Osteoblast (primary cell): ENCODE measurements around the gene TMED6. TPM values are rescaled to one million over a fixed set of nuclear protein-coding genes. Genes with fewer than 3 reads are reported as not detected.

Source experiments
- DNase-seq: peaks from one replicate; pipeline ENCODE4 v3.0.0; 2011; ENCODE audit warnings: low spot score, mixed read lengths; ENCODE audit not compliant: insufficient read length; ENCODE audit errors: missing footprints
- H2AFZ ChIP-seq: 2 replicates; pipeline ENCODE4 v1.6.0; 2011; ENCODE audit warnings: mild to moderate bottlenecking, low read length
- H3K27ac ChIP-seq: 2 replicates; pipeline ENCODE4 v1.5.1; 2011; ENCODE audit warnings: mild to moderate bottlenecking, low read depth, low read length, moderate library complexity
- H3K27me3 ChIP-seq: 2 replicates; pipeline ENCODE4 v1.6.0; 2012; ENCODE audit warnings: mild to moderate bottlenecking, control low read depth, inconsistent platforms, low read length, moderate library complexity; ENCODE audit not compliant: insufficient read depth
- H3K36me3 ChIP-seq: 2 replicates; pipeline ENCODE4 v1.5.1; 2011; ENCODE audit warnings: mild to moderate bottlenecking, low read length, control low read depth, moderate library complexity; ENCODE audit not compliant: insufficient read depth
- H3K4me1 ChIP-seq: 2 replicates; pipeline ENCODE4 v1.5.1; 2011; ENCODE audit warnings: mild to moderate bottlenecking, low read length, control low read depth, moderate library complexity; ENCODE audit not compliant: insufficient read depth
- H3K4me2 ChIP-seq: 2 replicates; pipeline ENCODE4 v1.6.0; 2011; ENCODE audit warnings: mild to moderate bottlenecking, low read length; ENCODE audit not compliant: insufficient read depth
- H3K4me3 ChIP-seq: fragments of 200-600 bp; sonication (generic); 3 replicates; pipeline ENCODE4 v1.5.1; 2012; ENCODE audit warnings: mild to moderate bottlenecking, low read length, inconsistent platforms; ENCODE audit not compliant: insufficient read depth
- H3K79me2 ChIP-seq: 2 replicates; pipeline ENCODE4 v1.6.0; 2012; ENCODE audit warnings: mild to moderate bottlenecking, low read length, control low read depth, inconsistent platforms; ENCODE audit not compliant: insufficient read depth
- H3K9me3 ChIP-seq: 2 replicates; pipeline ENCODE4 v1.5.1; 2011; ENCODE audit warnings: low read depth, low read length, control low read depth
- H4K20me1 ChIP-seq: 2 replicates; pipeline ENCODE4 v1.6.0; 2012; ENCODE audit warnings: mild to moderate bottlenecking, low read length, control low read depth; ENCODE audit not compliant: insufficient read depth
- total RNA-seq: library from RNA; depleted of rRNA; stranded (reverse); fragments of >200 nt; gene quantifications from 2 replicates; pipeline ENCODE4 v1.2.3, GENCODE V29; 2012
- TF ChIP-seq, protein P1 (sequence below): IDR thresholded peaks from 2 replicates; pipeline ENCODE4 v1.5.1; 2011; ENCODE audit warnings: mild to moderate bottlenecking, low read depth, low read length, moderate library complexity; ENCODE audit errors: extremely low read depth

Gene TMED6
- total RNA-seq, 1 donor: 0.72 TPM

DNA sequence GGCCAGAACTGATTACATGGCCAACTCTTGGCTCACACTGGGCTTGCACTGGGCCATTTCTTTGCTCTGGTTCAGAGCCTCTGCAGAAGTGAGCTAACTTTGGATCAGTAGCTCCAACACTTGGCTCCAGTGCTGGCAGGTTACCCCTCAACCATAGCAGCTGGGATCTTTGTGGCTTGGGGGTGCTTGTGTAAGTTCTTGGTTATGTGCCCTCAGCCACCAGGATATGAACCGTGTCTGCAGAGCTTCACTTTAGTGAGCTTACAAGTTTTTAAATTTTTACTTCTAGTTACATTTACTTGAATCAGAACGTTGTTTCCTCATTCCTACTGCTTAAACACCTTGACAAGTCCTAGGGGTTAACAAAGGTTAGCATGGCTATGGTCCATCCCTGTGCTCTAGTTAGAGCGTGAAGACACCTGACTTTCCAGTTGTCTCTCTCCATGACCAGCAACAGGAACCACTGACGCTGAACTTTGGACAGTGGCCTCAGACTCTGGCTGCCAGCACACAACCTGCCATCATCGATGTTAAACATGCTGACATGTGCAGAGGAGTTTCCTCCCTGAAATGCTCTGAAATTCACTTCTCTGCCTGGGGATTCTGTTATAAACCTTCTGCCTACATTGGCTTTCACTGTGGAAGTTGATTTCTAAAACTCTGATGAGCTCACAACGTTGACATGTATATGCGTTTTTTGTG lies 25.3 kb downstream of the TMED6 start:
- H3K4me1 ChIP-seq: peaks cover 30% of the 10 kb centered on the region
- H3K27me3 ChIP-seq: no peaks in the 10 kb centered on the region
- H2AFZ ChIP-seq: no peak overlapping the region
- peaks cover 81% of the 10 kb centered on the region for H3K79me2 ChIP-seq
- no peak overlapping the region for H3K27ac ChIP-seq
- no peaks in the 10 kb centered on the region for H3K9me3 ChIP-seq
- peaks cover 67% of the 10 kb centered on the region for H3K36me3 ChIP-seq
- peaks cover 41% of the 10 kb centered on the region for H4K20me1 ChIP-seq
- no peak overlapping the region for H3K4me2 ChIP-seq
- no peak overlapping the region for H3K4me3 ChIP-seq
- TF ChIP-seq, protein P1, sequence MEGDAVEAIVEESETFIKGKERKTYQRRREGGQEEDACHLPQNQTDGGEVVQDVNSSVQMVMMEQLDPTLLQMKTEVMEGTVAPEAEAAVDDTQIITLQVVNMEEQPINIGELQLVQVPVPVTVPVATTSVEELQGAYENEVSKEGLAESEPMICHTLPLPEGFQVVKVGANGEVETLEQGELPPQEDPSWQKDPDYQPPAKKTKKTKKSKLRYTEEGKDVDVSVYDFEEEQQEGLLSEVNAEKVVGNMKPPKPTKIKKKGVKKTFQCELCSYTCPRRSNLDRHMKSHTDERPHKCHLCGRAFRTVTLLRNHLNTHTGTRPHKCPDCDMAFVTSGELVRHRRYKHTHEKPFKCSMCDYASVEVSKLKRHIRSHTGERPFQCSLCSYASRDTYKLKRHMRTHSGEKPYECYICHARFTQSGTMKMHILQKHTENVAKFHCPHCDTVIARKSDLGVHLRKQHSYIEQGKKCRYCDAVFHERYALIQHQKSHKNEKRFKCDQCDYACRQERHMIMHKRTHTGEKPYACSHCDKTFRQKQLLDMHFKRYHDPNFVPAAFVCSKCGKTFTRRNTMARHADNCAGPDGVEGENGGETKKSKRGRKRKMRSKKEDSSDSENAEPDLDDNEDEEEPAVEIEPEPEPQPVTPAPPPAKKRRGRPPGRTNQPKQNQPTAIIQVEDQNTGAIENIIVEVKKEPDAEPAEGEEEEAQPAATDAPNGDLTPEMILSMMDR: no peak
- DNase-seq: no peak

DNA sequence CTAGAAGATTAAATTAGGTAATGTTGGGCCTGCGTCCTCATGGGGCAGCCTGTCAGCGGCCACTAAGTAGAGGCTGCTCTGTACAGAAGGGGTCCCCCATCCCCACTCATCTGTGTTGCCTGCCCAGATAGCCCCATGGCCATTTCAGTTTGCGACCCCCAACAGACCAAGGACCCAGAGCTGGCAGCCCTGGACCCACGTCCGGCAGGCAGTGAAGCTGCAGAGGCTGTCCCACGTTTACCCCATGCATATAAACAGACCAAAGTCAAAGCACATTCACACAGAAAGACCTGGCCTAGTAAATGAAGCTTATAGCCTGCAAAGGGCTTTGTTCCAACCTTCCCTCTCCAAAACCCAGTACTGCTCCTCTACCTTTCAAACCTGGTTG lies 25.8 kb downstream of the TMED6 start:
- H3K27me3 ChIP-seq: no peaks in the 10 kb centered on the region
- H3K4me2 ChIP-seq: no peak overlapping the region
- DNase-seq: no peak
- H3K27ac ChIP-seq: no peak overlapping the region
- H3K4me3 ChIP-seq: no peak overlapping the region
- peaks cover 42% of the 10 kb centered on the region for H4K20me1 ChIP-seq
- H3K36me3 ChIP-seq: peaks cover 72% of the 10 kb centered on the region
- TF ChIP-seq, protein P1: no peak
- no peak overlapping the region for H2AFZ ChIP-seq
- no peaks in the 10 kb centered on the region for H3K9me3 ChIP-seq
- H3K79me2 ChIP-seq: peaks cover 87% of the 10 kb centered on the region
- H3K4me1 ChIP-seq: peaks cover 28% of the 10 kb centered on the region

DNA sequence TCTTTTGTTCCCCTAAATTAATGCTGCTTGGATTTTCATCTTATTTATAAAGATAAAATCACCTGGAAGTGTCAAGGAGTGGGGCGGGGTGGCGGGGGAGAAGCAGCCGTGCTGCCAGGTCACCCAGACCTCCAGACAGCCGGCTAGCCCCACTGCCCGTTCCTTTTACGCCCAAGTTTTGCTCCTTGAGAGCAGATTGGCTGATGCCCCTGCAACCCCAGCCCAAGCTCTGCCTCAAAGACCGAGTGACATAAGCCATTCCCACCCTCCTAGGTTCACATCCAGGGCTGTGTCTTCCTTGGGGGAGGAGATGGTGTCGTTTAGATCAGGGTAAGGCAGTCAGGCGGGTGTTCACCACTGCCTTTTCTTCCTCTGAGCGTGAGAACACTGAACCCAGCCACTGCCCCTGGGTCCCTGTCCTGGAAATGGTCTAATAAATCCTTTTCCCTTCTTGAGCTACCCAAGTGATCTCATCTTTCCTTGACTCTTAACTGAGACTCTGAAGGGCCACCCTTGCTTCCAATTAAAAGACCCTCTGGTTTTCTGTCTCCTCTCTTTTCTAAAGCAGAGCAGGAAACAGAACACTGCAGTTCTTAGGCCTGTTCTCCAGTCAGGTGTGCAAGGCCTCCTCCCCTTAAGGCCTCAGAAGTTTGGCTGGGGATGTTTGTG lies 26.9 kb downstream of the TMED6 start:
- H3K4me3 ChIP-seq: no peak overlapping the region
- H3K27me3 ChIP-seq: no peaks in the 10 kb centered on the region
- TF ChIP-seq, protein P1: no peak
- H3K4me1 ChIP-seq: peaks cover 27% of the 10 kb centered on the region
- H3K27ac ChIP-seq: no peak overlapping the region
- no peak overlapping the region for H3K4me2 ChIP-seq
- H3K79me2 ChIP-seq: peaks cover 91% of the 10 kb centered on the region
- H4K20me1 ChIP-seq: peaks cover 44% of the 10 kb centered on the region
- peak; percentile 86 for DNase-seq
- H3K9me3 ChIP-seq: no peaks in the 10 kb centered on the region
- peaks cover 83% of the 10 kb centered on the region for H3K36me3 ChIP-seq
- H2AFZ ChIP-seq: no peak overlapping the region

DNA sequence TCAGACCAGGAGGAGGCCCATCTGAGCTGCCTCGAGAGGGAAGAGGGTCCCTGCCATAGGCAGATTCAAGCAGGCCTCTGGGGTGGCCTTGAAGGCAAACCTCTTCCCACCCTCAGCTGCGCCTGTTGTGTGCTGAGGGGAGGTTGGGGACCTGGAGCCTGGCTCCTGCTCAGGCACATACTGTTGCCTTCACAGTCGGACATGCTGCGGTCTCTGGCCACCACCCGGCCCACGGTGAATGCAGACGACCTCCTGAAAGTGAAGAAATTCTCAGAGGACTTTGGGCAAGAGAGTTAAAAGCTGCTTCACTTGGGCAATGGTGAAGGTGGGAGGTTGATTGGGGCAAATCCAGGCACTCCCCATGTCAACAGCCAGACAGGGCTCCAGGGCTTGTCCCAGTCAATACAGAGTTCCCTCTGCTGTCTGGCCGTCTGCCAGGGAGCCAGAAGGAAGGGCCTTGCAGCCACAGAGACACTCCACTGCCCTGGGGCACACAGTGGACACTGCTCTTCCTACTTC lies 27.5 kb downstream of the TMED6 start:
- Histone ChIP-seq H3K79me2 (peaks cover 91% of the 10 kb centered on the region), H4K20me1 (peaks cover 37% of the 10 kb centered on the region)

More for the DNA sequence above, 27.5 kb downstream of the TMED6 start:
- Histone ChIP-seq H3K36me3 (peaks cover 90% of the 10 kb centered on the region), H3K9me3 (no peaks in the 10 kb centered on the region), H3K27me3 (no peaks in the 10 kb centered on the region), H2AFZ (no peak overlapping the region), H3K27ac (no peak overlapping the region), H3K4me1 (peaks cover 21% of the 10 kb centered on the region), H3K4me2 (no peak overlapping the region), H3K4me3 (no peak overlapping the region)
- TF ChIP-seq, protein P1: no peak
- peak; percentile 87 for DNase-seq
